HG03280 (cell line): ENCODE measurements around the gene NFE2L1.

Source experiments
- ATAC-seq: cut with Tn5 transposase; IDR thresholded peaks from one replicate; pipeline ENCODE4 v1.9.1; 2021; ENCODE audit warnings: mild to moderate bottlenecking, moderate library complexity; ENCODE audit not compliant: unreplicated experiment

NFE2L1 gene

DNA sequence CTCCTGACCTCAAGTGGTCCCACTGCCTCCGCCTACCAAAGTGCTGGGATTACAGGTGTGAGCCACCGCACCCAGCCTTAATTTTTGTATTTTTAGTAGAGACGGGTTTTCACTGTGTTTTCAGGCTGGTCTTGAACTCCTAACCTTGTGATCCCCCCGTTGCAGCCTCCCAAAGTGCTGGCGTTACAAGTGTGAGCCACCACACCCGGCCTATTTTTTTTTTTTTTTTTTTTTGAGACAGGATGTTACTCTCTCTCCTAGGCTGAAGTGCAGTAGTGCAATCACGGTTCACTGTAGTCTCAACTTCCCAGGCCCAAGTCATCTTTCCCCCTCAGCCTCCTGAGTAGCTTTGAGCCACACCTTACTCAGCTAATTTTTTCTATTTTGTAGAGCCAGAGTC is 56.3 kb downstream of the NFE2L1 start:
- ATAC-seq: no peak

GRCh38 chr17:48106802-48107136 is 58.6 kb downstream of the NFE2L1 start:
- ATAC-seq: no peak

DNA sequence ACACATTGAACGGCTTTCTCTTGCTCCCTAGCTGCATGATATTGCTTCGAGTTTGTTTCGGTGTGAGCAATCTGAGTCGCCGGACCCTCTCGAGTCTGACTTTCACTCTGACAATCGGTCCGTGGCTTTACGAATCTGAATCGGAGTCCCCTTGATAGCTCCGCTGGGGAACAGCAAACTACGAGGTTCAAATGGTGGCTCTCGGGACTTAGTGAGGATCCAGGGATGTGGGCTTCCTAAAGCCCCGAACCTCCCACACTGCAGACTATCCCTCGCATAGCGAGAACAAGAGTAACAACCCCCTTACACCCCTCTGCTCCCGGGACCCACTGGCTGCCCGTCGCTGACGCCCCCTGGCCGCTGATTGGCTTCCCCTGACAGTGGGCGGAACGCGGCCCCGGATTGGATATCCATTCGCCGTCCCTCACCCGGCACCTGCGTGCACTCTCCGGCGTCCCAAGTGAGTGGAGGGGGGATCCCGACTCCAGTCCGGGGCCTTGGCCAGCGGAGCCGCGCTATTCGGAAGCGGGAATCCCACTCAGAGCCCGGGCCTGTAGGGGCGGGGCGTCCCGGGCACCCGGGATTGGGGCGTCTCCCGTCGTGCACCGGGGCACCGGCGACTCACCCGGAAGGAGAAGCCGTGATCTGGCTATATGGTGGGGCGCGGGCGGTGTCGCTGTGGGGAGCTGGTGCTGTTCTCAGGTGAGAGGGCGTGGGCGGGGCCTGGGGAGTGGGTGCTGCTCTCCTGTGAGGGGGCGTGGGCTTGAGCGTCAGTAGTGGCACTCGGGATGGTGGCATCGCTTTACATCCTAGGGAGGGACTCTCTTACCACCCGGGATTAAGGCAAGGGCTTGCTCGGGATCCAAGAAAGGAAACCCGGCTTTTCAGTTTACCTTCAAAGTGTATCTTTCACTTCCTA is 59.2 kb downstream of the NFE2L1 start, which contains the start of gene SNX11:
Gene SNX11, plus strand, starts transcription at position 630 of the 919 bp plus-strand sequence. CDS start 4,278 bp downstream, outside the sequence.
- ATAC-seq: peak; percentile 77

- no peak for ATAC-seq
These were observed 62.6 kb downstream of the NFE2L1 start for GRCh38 chr17:48110761-48111160.
